Muscle of back (tissue), 11 donors: ENCODE measurements around the gene BRPF3. TPM values are rescaled to one million over a fixed set of nuclear protein-coding genes. Genes with fewer than 3 reads are reported as not detected.
"Not testable (repeated sequence)": the region's sequence is repeated elsewhere in the genome, so short reads cannot be mapped to it uniquely, and the experiment has no call there.

Experiments
- DNase-seq, 3 donors: peaks; one replicate each; pipeline versions ENCODE4 v3.0.0 to v3.0.0-alpha.2; 2013
- polyA plus RNA-seq, 10 donors: library from polyadenylated mRNA; unstranded; fragments of 120-200 nt; gene quantifications; one replicate each; pipeline ENCODE4 v1.2.1, GENCODE V29; 2013; ENCODE audit not compliant: insufficient read length in 10 of 10

BRPF3 gene
- polyA plus RNA-seq, 10 donors = 22.7 to 31.6 (median 24.0) TPM

- no peak for DNase-seq
These were observed 3.8 kb downstream of the BRPF3 start for GRCh38 chr6:36200154-36200891.

GRCh38 chr6:36200998-36201596, 4.6 kb downstream of the BRPF3 start:
- DNase-seq = no peak

- no peak for DNase-seq
These were observed 5.1 kb downstream of the BRPF3 start for GRCh38 chr6:36201612-36202011.

GRCh38 chr6:36202101-36202500, 5.6 kb downstream of the BRPF3 start:
- no peak for DNase-seq

- no peak for DNase-seq
These were observed 7.7 kb downstream of the BRPF3 start for GRCh38 chr6:36204068-36204753.

GRCh38 chr6:36207155-36207554, 10.6 kb downstream of the BRPF3 start:
- no peak for DNase-seq

GRCh38 chr6:36209606-36210005, 13.1 kb downstream of the BRPF3 start:
- DNase-seq = no peak

GRCh38 chr6:36210182-36210581, 13.6 kb downstream of the BRPF3 start:
- DNase-seq = no peak

GRCh38 chr6:36210886-36211595, 14.5 kb downstream of the BRPF3 start:
- DNase-seq = no peak

GRCh38 chr6:36216559-36216958, 20.0 kb downstream of the BRPF3 start:
- no peak for DNase-seq

GRCh38 chr6:36217188-36217587, 20.6 kb downstream of the BRPF3 start:
- no peak for DNase-seq

GRCh38 chr6:36217946-36218345, 21.4 kb downstream of the BRPF3 start:
- DNase-seq = no peak

- not testable (repeated sequence) for DNase-seq
These were observed 22.0 kb downstream of the BRPF3 start for GRCh38 chr6:36218516-36218915.

GRCh38 chr6:36219081-36219480, 22.5 kb downstream of the BRPF3 start:
- no peak for DNase-seq

GRCh38 chr6:36220226-36220625, 23.7 kb downstream of the BRPF3 start:
- no peak for DNase-seq

GRCh38 chr6:36221674-36222073, 25.1 kb downstream of the BRPF3 start:
- DNase-seq = no peak

- no peak for DNase-seq
These were observed 26.4 kb downstream of the BRPF3 start for GRCh38 chr6:36222924-36223323.

GRCh38 chr6:36223706-36224105, 27.2 kb downstream of the BRPF3 start:
- no peak for DNase-seq

GRCh38 chr6:36224918-36225461, 28.4 kb downstream of the BRPF3 start:
- no peak for DNase-seq

GRCh38 chr6:36226438-36227047, 30.0 kb downstream of the BRPF3 start:
- no peak for DNase-seq

GRCh38 chr6:36227379-36228228, 31.1 kb downstream of the BRPF3 start:
- DNase-seq = no peak
